ENCODE results near the gene TRABD2B.

DNA sequence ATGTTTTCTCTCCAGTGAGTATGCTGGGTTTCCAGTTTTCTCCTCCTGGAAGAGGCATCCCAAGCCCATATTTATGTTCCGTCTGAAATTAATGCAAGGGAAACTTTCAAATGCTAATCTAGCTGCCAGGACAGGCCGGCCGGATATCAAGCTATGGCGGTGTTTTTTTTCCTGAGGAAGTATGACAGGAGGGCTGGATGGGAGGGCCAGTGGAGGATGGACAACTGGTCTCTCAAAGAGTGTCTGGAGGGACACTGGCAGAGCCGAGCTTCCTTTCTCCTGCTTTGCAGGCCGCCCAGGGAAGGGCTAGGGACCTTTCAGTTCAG is 212.7 kb downstream of the TRABD2B start:
- TF ChIP-seq ZFX (IDR thresholded peaks at IDR 0.05), result no peak
- TF ChIP-seq, protein P1, sequence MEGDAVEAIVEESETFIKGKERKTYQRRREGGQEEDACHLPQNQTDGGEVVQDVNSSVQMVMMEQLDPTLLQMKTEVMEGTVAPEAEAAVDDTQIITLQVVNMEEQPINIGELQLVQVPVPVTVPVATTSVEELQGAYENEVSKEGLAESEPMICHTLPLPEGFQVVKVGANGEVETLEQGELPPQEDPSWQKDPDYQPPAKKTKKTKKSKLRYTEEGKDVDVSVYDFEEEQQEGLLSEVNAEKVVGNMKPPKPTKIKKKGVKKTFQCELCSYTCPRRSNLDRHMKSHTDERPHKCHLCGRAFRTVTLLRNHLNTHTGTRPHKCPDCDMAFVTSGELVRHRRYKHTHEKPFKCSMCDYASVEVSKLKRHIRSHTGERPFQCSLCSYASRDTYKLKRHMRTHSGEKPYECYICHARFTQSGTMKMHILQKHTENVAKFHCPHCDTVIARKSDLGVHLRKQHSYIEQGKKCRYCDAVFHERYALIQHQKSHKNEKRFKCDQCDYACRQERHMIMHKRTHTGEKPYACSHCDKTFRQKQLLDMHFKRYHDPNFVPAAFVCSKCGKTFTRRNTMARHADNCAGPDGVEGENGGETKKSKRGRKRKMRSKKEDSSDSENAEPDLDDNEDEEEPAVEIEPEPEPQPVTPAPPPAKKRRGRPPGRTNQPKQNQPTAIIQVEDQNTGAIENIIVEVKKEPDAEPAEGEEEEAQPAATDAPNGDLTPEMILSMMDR (conservative IDR thresholded peaks at IDR 0.05), result no peak

All from C4-2B (cell line).